ENCODE data around the gene GRHPR.

Gene GRHPR

DNA sequence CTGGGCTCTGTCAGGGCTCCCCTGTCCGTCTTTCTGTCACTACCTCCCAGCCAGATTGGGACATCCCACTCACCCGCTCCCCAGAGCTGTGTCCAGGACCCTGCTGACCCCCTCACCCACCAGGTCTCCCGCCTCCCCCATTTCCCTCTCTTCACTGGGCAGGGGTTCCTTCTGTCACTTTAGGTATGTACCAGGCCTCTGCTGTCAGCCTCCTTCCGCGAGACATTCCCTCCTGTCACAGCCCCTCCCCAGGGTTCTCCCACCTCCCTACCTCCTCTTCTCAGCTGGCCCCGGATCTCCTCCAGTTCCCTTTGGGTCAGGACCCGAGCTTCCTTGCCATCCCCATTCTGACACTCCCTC is 63.7 kb downstream of the GRHPR start:
- no peak for DNase-seq

Measured in amniotic stem cell (primary cell).